GM10847 (cell line): ENCODE measurements around the gene FOSL1.
A peak's percentile ranks its signal among the peaks of the same experiment; 100 is the strongest.

Source experiments
- POLR2A ChIP-seq: IDR thresholded peaks from 2 replicates; pipeline ENCODE4 v1.6.1; 2011; ENCODE audit not compliant: insufficient read length; ENCODE audit errors: extremely low read depth

FOSL1 gene

DNA sequence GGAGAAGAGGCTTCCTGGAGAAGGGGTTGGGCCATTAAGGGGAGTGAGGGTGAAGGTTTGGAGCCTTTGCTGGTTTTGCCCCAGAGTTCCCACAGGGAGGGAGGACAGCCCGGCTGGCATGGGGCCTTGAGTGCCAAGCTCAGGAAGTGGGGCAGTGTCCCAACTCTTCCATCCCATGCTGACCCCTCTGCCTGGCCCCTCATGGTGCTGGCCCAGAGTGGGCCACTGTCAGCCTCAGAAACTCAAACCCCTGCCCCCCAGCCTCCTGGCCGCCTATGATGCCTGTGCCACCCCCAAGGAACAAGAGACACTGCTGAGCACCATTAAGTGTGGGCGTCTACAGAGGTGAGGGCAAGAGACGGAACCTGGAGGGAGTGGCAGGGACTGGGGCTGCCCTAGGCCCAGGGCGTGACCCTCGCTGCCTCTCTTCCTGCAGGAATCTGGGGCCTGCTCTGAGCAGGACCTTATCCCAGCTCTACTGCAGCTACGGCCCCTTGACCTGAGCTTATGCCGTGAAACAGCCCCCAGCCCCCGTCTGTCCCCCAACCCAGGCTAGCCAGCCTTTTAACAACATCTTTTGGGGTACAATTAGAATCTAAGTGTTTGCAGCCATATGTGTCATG, 34.5 kb downstream of the FOSL1 start:
- TF ChIP-seq POLR2A = no peak

DNA sequence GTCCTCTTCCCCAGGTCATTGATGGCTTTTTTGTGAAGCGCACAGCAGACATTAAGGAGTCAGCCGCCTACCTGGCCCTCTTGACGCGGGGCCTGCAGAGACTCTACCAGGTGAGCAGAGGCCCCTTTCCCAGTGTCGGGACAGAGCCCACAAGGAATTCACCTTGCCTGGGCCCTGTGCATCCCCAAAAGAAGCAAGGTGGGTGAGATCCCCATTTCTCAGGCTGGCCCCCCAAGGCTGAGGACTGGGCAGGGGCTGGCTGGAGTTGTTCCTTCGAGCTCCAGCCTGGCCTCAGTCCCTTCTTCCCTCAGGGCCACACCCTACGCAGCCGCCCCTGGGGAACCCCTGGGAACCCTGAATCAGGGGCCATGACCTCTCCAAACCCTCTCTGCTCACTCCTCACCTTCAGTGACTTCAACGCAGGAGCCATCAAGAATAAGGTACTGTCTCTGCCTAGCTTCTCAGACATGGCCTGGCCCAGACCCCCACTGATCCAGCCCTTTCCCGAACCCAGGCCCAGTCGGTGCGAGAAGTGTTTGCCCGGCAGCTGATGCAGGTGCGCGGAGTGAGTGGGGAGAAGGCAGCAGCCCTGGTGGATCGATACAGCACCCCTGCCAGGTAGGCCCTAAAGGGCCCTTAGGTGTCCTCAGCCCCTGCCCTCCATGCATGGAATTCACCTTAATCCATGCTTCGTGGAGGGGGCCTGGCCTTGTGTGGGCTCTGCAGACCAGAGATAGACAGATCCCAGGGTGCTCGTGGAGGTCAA, 35.3 kb downstream of the FOSL1 start:
- no peak for TF ChIP-seq POLR2A

DNA sequence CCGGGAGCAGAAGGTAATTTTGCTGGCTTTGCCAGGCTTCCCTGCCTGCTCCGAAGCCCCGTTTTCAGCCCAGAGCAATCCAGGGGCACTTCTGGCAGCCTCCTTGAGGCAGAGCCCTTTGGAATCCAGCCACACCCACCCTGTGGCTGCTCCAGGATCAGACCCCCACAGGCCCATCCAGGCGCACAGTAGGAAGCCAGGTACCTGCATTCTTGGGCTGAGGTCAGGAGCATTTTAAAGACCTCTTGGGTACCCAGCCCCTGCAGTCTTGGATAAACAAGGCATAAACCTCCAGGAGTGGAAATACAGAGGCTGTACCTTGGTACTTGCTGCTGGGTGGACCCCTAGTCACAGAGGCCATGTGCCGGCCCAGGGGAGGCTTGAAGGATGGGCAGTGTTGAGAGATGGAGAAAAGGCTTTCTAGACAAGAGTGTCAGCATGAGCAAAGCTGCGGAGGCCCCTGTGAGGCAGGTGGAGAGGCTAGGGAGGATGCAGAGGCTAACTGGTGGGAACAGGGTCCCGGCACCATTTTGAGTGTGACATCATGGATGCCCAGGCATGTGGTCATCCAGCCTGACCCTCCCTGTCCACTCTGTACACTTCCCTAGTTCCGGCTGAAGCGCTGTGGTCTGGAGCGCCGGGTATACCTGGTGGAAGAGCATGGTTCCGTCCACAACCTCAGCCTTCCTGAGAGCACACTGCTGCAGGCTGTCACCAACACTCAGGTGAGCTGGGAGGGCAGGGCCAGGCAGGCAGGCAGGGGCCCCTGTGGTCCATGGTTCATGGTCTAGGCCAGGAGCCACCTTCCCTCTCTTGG, 36.1 kb downstream of the FOSL1 start:
- TF ChIP-seq POLR2A = no peak

DNA sequence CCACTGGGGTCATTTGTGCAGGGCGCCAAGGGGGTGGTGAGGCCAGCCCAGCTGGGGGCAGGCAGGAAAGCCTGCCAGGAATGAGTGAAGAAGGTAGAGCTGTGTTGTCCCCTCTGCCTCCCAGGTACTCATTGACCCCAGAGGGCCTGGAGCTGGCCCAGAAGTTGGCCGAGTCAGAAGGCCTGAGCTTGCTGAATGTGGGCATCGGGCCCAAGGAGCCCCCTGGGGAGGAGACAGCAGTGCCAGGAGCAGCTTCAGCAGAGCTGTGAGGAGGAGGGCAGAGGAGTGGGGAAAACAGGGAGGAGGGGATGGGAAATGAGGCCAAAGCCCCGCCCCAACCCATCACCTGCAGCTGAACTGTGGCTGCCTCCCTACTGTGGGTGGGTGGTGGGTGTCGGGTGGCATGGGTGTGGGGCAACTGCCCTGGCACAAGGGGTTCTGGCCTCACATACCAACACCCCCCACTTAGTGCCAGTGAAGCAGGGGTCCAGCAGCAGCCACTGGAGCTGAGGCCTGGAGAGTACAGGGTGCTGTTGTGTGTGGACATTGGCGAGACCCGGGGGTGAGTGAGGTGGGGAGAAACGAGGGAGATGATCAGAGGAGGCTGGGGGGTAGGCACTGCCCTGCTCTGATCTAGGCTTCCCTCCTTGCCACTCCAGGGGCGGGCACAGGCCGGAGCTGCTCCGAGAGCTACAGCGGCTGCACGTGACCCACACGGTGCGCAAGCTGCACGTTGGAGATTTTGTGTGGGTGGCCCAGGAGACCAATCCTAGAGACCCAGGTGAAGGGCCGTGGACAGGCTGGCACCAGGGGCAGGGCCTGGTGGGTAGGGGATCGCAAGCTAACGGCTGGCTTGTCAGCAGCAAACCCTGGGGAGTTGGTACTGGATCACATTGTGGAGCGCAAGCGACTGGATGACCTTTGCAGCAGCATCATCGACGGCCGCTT, 37.0 kb downstream of the FOSL1 start:
- TF ChIP-seq POLR2A = no peak

DNA sequence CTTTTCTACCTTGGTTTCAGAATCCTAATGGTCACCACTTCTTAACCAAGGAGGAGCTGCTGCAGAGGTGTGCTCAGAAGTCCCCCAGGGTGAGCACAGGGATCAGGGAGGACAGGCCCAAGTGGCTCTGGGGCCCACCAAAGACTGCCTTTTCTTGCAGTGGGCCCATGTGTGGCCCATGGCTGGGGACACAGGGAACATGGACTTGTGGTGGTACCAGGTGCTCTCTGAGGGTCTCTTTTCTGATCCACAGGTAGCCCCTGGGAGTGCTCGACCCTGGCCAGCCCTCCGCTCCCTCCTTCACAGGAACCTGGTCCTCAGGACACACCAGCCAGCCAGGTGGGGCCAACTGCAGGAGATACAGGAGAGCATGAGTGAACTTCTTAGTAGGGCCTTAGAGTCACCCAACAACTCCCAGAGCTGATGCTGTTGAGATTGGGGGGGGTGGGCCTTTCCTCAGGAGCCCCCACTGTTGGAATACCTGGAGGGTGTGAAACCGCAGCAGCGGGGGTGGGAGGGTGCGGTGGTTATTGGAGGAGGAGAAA, 37.9 kb downstream of the FOSL1 start:
- no peak for TF ChIP-seq POLR2A

DNA sequence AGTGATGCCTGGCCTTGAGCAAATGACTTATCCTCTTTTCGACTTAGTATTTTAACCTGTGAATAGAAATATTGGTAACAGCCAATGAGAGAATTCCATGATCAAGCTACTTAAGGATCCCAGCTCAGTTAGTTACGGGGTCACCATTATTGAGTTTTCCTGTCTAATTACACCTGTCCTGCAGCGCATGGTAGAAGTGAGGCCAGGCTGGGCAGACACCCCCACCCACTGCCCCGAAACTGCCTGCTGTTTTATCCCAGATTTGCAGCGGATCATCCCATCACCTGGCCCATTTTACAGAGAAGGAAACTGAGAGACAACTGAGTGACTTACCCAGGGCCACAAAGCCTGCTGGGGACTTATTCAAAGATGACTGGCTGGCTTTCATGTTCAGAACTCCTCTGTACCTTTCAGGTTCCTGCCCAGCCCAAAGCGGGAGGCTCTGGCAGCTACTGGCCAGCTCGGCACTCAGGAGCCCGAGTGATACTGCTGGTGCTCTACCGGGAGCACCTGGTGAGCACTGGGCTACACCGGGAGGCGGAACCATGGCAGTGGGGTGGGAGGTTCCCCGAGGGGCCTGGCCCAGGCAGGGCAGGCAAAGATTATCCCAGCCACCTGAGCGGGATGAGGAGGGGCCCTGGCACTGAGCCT, 38.5 kb downstream of the FOSL1 start:
- TF ChIP-seq POLR2A = no peak

DNA sequence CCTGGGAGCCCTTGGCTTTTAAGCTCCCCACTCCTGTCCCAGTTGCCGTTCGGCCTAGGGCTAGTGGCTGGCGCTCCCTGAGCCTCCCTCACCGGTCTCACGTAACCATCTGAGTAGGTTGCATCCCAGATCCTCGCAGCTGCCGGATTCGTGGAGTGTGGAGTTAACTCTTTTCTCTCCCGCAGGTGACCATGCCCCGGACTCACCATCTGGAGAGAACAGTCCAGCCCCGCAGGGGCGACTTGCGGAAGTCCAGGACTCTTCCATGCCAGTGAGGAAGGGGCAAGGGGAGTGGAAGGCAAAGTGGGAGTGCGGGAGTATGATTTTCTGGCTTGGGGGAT, 39.1 kb downstream of the FOSL1 start:
- no peak for TF ChIP-seq POLR2A

DNA sequence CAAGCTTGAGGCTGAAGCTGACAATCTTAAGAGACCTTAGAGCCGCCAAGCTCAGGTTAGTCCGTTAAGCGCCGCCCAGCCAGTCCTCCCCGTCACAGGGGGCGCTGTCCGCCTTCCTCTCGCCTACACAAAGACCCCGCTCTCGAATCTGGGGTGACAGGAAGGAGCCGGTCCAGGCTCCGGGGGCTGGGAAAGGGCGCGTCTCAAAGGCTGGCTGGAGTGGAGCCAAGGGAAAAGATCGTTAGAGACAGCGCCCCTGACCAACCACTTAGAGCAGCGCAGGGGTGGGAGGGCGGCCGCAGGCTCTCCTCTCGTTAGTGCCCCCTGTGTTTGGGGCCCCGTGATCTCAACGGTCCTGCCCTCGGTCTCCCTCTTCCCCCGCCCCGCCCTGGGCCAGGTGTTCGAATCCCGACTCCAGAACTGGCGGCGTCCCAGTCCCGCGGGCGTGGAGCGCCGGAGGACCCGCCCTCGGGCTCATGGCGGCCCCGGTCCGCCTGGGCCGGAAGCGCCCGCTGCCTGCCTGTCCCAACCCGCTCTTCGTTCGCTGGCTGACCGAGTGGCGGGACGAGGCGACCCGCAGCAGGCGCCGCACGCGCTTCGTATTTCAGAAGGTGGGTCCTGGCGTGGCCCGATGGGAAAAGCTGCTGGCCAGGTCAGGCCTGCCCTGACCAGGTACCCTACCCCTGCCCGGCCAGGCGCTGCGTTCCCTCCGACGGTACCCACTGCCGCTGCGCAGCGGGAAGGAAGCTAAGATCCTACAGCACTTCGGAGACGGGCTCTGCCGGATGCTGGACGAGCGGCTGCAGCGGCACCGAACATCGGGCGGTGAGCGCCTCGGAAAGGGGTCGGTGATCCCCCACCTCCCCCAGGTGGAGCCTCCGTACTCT, 39.7 kb downstream of the FOSL1 start, which contains the start of gene MUS81:
Gene MUS81 (plus strand): TSS at position 156 of the 887 bp plus-strand sequence. CDS start 321 bp downstream, at position 477.
- TF ChIP-seq POLR2A = peak; percentile 64

DNA sequence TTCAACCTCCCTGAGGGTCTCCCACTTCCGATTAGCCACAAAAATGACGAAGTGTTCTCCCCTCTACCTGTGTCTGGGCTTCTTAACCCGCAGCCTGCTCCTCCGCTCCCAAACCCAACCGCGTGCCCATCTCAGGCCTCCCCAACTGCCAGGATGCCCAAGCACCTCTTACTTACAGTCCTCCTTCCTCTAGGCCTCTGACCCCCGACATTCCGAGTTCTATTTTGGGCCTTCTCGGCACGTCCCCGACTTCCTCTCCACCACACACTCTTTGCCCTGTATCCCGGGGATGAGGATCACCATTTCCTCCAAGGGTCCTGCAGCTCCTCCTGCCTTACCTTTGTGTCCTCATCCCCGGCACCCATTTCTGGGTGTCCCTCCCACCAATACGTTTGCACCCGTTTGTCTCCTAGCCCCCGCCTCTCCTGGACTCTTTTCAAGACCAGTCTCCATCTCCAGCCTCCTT, 40.3 kb downstream of the FOSL1 start:
- no peak for TF ChIP-seq POLR2A

DNA sequence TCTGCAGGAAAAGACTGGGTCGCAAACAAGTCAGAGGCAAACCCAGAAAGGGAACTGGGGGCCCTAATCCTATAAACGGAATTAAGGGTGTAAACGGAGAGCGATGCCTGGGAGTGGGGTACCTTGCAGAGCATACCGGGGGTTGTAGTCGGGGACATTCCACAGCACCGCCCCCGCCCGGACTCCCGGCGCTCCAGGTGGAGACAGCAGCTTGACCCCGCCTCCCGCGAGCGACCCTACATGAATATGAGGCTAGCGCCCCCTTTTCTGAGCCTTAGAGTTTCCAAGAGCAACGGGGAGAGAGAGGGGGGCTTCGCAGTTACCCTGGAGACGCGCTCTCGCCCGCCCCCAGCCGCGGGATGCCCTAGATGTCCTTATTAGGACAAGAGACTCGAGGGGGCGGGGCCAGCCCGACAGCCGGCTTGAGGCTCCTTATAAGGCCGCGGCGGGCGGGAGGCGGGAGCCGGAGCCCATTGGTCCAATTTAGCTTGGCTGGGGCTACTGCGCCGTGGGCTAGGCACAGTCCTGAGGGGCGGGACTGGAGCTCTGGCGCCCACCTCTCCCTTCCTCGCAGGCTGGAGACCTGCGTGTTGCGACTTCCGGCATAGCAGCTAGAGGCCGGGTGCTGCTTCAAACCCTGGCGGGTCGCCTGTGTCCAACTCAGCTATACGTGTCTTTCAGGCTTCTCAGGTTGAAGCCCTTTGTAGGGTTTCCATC, 40.9 kb downstream of the FOSL1 start:
- peak; percentile 96 for TF ChIP-seq POLR2A

DNA sequence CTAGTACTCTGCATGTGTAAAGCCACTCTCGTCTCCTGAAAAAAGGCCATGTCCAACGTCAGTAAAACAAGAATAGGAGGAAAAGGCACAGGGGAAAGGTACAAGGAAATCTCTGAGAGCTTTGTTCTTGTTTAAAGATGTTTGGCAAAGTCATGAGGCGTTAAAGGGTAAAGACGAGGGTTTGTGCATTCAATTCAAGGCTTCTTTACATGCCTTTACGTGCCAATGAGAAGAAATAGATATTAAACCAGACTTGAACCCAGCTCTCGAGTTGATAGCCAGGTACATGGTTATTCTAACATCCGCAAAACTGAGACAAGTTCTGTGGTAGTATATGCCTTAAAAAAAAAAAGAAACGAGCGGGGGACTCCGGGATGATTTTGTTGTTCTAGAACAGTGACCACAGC, 41.5 kb downstream of the FOSL1 start:
- no peak for TF ChIP-seq POLR2A
